NCI-H774 (cell line): ENCODE results near the gene MARF1.
"Not testable (repeated sequence)": the region's sequence is repeated elsewhere in the genome, so short reads cannot be mapped to it uniquely, and the experiment has no call there.

Experiments used
- DNase-seq: peaks from one replicate; lab custom pipeline; 2025; lab: John Stamatoyannopoulos, UW

The MARF1 gene

GRCh38 chr16:15643048-15643945, at the start of gene MARF1:
MARF1 (minus strand) TSS chr16:15643154; CDS start chr16:15639233, 3,921 bp downstream.
- peak; percentile 92 for DNase-seq

- not testable (repeated sequence) for DNase-seq
These were observed 49.6 kb upstream of the MARF1 start for GRCh38 chr16:15692508-15692907.

- DNase-seq = no peak
These were observed 48.1 kb upstream of the MARF1 start for GRCh38 chr16:15691046-15691445.

GRCh38 chr16:15690296-15690695, 47.3 kb upstream of the MARF1 start:
- DNase-seq = no peak

GRCh38 chr16:15689290-15689689, 46.3 kb upstream of the MARF1 start:
- DNase-seq = no peak

GRCh38 chr16:15686287-15686686, 43.3 kb upstream of the MARF1 start:
- no peak for DNase-seq

- peak; percentile 10 for DNase-seq
These were observed 39.2 kb upstream of the MARF1 start for GRCh38 chr16:15682105-15682570.

GRCh38 chr16:15677447-15677846, 34.5 kb upstream of the MARF1 start:
- DNase-seq = no peak

GRCh38 chr16:15676506-15676905, 33.6 kb upstream of the MARF1 start:
- DNase-seq = no peak

- no peak for DNase-seq
These were observed 31.6 kb upstream of the MARF1 start for GRCh38 chr16:15674571-15674970.

- DNase-seq = peak; percentile 83
These were observed 29.7 kb upstream of the MARF1 start for GRCh38 chr16:15672514-15673167.

GRCh38 chr16:15672127-15672513, 29.2 kb upstream of the MARF1 start:
- not testable (repeated sequence) for DNase-seq

- peak; percentile 69 for DNase-seq
These were observed 28.7 kb upstream of the MARF1 start for GRCh38 chr16:15671530-15672117.

- DNase-seq = no peak
These were observed 24.3 kb upstream of the MARF1 start for GRCh38 chr16:15667091-15667742.

- DNase-seq = no peak
These were observed 22.2 kb upstream of the MARF1 start for GRCh38 chr16:15665107-15665506.

- no peak for DNase-seq
These were observed 17.2 kb upstream of the MARF1 start for GRCh38 chr16:15660203-15660601.

- DNase-seq = no peak
These were observed 15.6 kb upstream of the MARF1 start for GRCh38 chr16:15658556-15658955.

- no peak for DNase-seq
These were observed 15.2 kb upstream of the MARF1 start for GRCh38 chr16:15658149-15658548.

GRCh38 chr16:15655561-15655960, 12.6 kb upstream of the MARF1 start:
- DNase-seq = not testable (repeated sequence)

- DNase-seq = no peak
These were observed 11.6 kb upstream of the MARF1 start for GRCh38 chr16:15654591-15654990.

- DNase-seq = no peak
These were observed 10.3 kb upstream of the MARF1 start for GRCh38 chr16:15653227-15653626.

- DNase-seq = no peak
These were observed 9.5 kb upstream of the MARF1 start for GRCh38 chr16:15652293-15653001.
